Measurements from ENCODE around the gene B4GALNT4. TPM values are rescaled to one million over a fixed set of nuclear protein-coding genes. Genes with fewer than 3 reads are reported as not detected.
A peak's percentile ranks its signal among the peaks of the same experiment; 100 is the strongest.

B4GALNT4 gene
- total and polyA plus RNA-seq, 2 experiments from 2014 or later = 2.3 to 16.5 TPM

DNA sequence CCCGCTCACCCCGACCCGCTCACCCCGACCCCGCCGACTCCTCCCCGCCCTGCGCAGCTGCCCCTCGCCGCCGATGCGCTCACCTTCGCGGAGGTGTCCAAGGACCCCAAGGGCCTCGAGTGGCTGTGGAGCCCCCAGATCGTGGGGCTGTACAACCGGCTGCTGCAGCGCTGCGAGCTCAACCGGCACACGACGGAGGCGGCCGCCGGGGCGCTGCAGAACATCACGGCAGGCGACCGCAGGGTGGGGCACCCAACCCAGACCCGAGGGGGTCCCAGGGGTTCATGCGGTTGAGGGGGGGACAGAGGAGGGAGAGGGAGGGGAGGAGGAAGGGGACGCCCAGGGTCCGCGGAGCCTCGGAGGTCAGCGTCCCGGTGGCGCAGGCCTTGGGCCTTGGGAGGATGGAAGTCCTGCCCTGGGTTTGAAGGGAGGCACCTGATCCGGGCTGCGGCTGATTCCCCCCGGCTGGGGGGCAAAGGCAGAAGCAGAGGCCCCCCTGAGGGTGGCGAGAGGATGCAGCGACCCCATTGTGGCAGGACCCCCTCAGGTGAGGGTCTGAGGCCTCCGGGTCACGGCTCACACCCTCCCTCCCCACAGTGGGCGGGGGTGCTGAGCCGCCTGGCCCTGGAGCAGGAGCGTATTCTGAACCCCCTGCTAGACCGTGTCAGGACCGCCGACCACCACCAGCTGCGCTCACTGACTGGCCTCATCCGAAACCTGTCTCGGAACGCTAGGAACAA, 33.9 kb downstream of the B4GALNT4 start:
- H3K4me1 ChIP-seq (ENCODE audit: insufficient read depth) = no peaks in the 10 kb centered on the region
- H3K79me2 ChIP-seq (ENCODE audit: insufficient read depth) = no peaks in the 10 kb centered on the region
- H4K20me1 ChIP-seq (ENCODE audit: insufficient read depth) = no peaks in the 10 kb centered on the region
- H3K9me3 ChIP-seq (ENCODE audit: low read depth) = no peaks in the 10 kb centered on the region
- no peak overlapping the region for H3K9ac ChIP-seq
- H3K9me2 ChIP-seq (ENCODE audit: insufficient read depth) = no peaks in the 10 kb centered on the region
- no peak overlapping the region for H3K4me2 ChIP-seq (ENCODE audit: unreplicated experiment)
- no peak for DNase-seq
- in situ Hi-C loops (cut with MboI) = no loop called here
- H2AFZ ChIP-seq = no peak overlapping the region
- no peaks in the 10 kb centered on the region for H3K27me3 ChIP-seq (replicated peaks; ENCODE audit: insufficient read depth)
- H3K27ac ChIP-seq = no peak overlapping the region
- TF ChIP-seq EZH2phosphoT487 (IDR thresholded peaks at IDR 0.05; ENCODE audit: insufficient read depth, low read depth) = no peak
- no peak for TF ChIP-seq EZH2 (IDR thresholded peaks at IDR 0.05; ENCODE audit: insufficient read depth, poor library complexity, severe bottlenecking)
- 87 to 94% methylated on average over 29 to 55 of the region's 55 CpGs for WGBS, 2 experiments (ENCODE audit: low coverage in 1 of 2, low lambda C conversion rate in 2 of 2, missing lambda C conversion rate in 2 of 2)
- no peaks in the 10 kb centered on the region for H3F3A ChIP-seq (ENCODE audit: insufficient read depth)
- H3K36me3 ChIP-seq (ENCODE audit: low read depth) = no peaks in the 10 kb centered on the region
- no peak overlapping the region for H3K4me3 ChIP-seq

DNA sequence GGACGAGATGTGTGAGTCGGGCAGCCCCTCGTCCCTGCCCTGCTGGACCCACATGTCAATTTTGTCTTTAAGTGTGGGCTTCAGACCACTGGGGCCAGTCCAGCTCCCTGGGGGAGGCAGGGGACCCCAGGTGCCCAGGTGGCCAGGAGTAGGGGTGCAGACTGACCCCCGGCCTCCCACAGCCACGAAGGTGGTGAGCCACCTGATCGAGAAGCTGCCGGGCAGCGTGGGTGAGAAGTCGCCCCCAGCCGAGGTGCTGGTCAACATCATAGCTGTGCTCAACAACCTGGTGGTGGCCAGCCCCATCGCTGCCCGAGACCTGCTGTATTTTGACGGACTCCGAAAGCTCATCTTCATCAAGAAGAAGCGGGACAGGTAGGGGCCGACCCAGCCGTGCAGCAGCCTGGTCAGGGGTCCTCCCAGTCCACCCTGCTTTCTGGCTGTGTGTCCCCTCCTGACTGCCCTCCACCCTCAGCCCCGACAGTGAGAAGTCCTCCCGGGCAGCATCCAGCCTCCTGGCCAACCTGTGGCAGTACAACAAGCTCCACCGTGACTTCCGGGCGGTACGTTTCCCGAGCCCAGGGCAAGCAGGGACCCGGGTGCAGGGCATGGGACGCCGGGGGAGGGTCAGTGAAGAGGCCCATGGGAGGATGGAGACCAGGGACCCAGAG, 34.6 kb downstream of the B4GALNT4 start:
- no peak for DNase-seq
- Histone ChIP-seq H3K4me2 (ENCODE audit: unreplicated experiment) (no peak overlapping the region), H3K9me3 (ENCODE audit: low read depth) (no peaks in the 10 kb centered on the region), H3K79me2 (ENCODE audit: insufficient read depth) (no peaks in the 10 kb centered on the region), H4K20me1 (ENCODE audit: insufficient read depth) (no peaks in the 10 kb centered on the region), H3K36me3 (ENCODE audit: low read depth) (no peaks in the 10 kb centered on the region), H2AFZ (no peak overlapping the region), H3K4me3 (no peak overlapping the region), H3F3A (ENCODE audit: insufficient read depth) (no peaks in the 10 kb centered on the region), H3K9ac (no peak overlapping the region), H3K4me1 (ENCODE audit: insufficient read depth) (no peaks in the 10 kb centered on the region), H3K27me3 (replicated peaks; ENCODE audit: insufficient read depth) (no peaks in the 10 kb centered on the region), H3K9me2 (ENCODE audit: insufficient read depth) (no peaks in the 10 kb centered on the region), H3K27ac (no peak overlapping the region)
- WGBS, 2 experiments (ENCODE audit: low coverage in 1 of 2, low lambda C conversion rate in 2 of 2, missing lambda C conversion rate in 2 of 2) = 86 to 87% methylated on average over 25 to 27 of the region's 27 CpGs
- TF ChIP-seq EZH2 (IDR thresholded peaks at IDR 0.05; ENCODE audit: insufficient read depth, poor library complexity, severe bottlenecking) (no peak), EZH2phosphoT487 (IDR thresholded peaks at IDR 0.05; ENCODE audit: insufficient read depth, low read depth) (no peak)
- in situ Hi-C loops (cut with MboI) = no loop called here

DNA sequence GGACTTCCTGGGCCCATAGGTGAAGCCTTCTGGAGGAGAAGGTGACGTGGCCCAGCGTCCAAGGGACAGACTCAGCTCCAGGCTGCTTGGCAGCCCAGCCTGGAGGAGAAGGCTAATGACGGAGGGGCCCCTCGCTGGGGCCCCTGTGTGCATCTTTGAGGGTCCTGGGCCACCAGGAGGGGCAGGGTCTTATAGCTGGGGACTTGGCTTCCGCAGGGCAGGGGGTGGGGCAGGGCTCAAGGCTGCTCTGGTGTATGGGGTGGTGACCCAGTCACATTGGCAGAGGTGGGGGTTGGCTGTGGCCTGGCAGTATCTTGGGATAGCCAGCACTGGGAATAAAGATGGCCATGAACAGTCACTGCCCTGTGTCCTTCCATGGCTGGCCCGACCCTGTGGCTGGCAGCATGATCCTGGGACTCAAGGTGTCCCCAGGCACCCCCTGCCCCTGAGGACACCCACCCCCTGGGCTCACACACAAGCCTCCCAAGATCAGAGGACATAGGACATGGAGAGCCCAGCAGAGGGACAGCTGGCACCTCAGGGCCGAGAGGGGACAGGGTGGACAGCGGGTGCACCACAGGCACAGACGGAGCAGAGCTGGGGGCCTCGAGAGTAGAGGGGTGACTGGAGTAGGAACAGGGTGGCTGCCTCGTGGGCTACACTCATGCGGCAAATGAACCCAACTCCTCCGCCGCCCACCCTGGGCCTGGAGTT, 35.4 kb downstream of the B4GALNT4 start:
- Histone ChIP-seq H3K4me2 (ENCODE audit: unreplicated experiment) (no peak overlapping the region), H3K9me2 (ENCODE audit: insufficient read depth) (no peaks in the 10 kb centered on the region), H3K9ac (peak overlapping the region; percentile 68), H3K27ac (no peak overlapping the region), H3K9me3 (ENCODE audit: low read depth) (no peaks in the 10 kb centered on the region), H3F3A (ENCODE audit: insufficient read depth) (no peaks in the 10 kb centered on the region), H3K36me3 (ENCODE audit: low read depth) (no peaks in the 10 kb centered on the region), H3K4me1 (ENCODE audit: insufficient read depth) (no peaks in the 10 kb centered on the region), H3K79me2 (ENCODE audit: insufficient read depth) (no peaks in the 10 kb centered on the region), H3K4me3 (no peak overlapping the region), H2AFZ (no peak overlapping the region), H3K27me3 (replicated peaks; ENCODE audit: insufficient read depth) (no peaks in the 10 kb centered on the region), H4K20me1 (ENCODE audit: insufficient read depth) (no peaks in the 10 kb centered on the region)
- in situ Hi-C loops (cut with MboI) = no loop called here
- WGBS, 2 experiments (ENCODE audit: low coverage in 1 of 2, low lambda C conversion rate in 2 of 2, missing lambda C conversion rate in 2 of 2) = 91% methylated on average over 12 to 14 of the region's 14 CpGs
- TF ChIP-seq EZH2phosphoT487 (IDR thresholded peaks at IDR 0.05; ENCODE audit: insufficient read depth, low read depth) (no peak), EZH2 (IDR thresholded peaks at IDR 0.05; ENCODE audit: insufficient read depth, poor library complexity, severe bottlenecking) (no peak)
- no peak for DNase-seq

DNA sequence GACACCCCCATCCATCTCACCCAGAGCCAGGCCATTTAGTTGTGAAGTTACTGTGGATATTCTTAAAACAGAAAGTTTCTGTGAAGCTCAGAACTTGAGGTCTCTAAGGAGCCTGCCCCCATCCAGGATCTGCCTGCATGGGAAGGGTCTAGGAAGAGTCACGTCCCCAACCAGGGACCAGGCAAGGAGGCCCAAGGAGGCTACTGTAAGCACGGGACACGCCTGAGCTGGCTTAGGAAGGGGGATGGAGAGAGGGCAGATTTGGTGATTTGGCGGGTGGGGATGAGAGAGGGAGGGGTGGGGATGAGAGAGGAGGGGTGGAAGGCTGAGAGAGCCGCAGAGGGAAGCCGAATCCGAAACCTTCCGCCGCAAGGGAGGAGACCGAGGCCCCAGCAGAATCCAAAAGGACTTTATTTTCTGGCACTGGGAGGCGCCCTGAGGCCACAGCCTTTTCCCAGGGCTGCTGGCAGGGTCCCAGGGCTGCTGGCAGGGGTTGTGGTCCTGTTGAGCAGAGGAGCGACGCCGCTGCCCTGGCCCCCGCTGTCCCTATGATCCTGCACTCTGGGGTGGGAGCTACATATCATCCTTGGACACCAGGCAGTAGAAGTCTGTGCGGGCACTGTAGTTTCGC, 36.1 kb downstream of the B4GALNT4 start:
- no peaks in the 10 kb centered on the region for H3K27me3 ChIP-seq (replicated peaks; ENCODE audit: insufficient read depth)
- no peaks in the 10 kb centered on the region for H3F3A ChIP-seq (ENCODE audit: insufficient read depth)
- H3K9ac ChIP-seq = peak overlapping the region; percentile 68
- no peaks in the 10 kb centered on the region for H3K79me2 ChIP-seq (ENCODE audit: insufficient read depth)
- H3K4me1 ChIP-seq (ENCODE audit: insufficient read depth) = no peaks in the 10 kb centered on the region
- DNase-seq = peak; percentile 52
- H3K4me2 ChIP-seq (ENCODE audit: unreplicated experiment) = peak overlapping the region; percentile 63
- H2AFZ ChIP-seq = peak overlapping the region; percentile 41
- in situ Hi-C loops (cut with MboI) = no loop called here
- no peaks in the 10 kb centered on the region for H3K36me3 ChIP-seq (ENCODE audit: low read depth)
- 51 to 54% methylated on average over 11 to 17 of the region's 17 CpGs for WGBS, 2 experiments (ENCODE audit: low coverage in 1 of 2, low lambda C conversion rate in 2 of 2, missing lambda C conversion rate in 2 of 2)
- no peak overlapping the region for H3K27ac ChIP-seq
- H3K9me3 ChIP-seq (ENCODE audit: low read depth) = no peaks in the 10 kb centered on the region
- no peaks in the 10 kb centered on the region for H4K20me1 ChIP-seq (ENCODE audit: insufficient read depth)
- H3K4me3 ChIP-seq = peak overlapping the region; percentile 74
- no peak for TF ChIP-seq EZH2 (IDR thresholded peaks at IDR 0.05; ENCODE audit: insufficient read depth, poor library complexity, severe bottlenecking)
- TF ChIP-seq EZH2phosphoT487 (IDR thresholded peaks at IDR 0.05; ENCODE audit: insufficient read depth, low read depth) = no peak
- H3K9me2 ChIP-seq (ENCODE audit: insufficient read depth) = no peaks in the 10 kb centered on the region
